CD8-positive, alpha-beta memory T cell (primary cell): ENCODE data around the gene ESR1. TPM values are rescaled to one million over a fixed set of nuclear protein-coding genes. Genes with fewer than 3 reads are reported as not detected.

Experiments
- CTCF ChIA-PET: fragments of 350-600 bp; sonication (Branson Sonifier 250); formaldehyde crosslinking; loops from one replicate; lab custom pipeline; 2021; ENCODE audit warnings: antibody characterized with exemption; lab: Charles Lee
- POLR2A ChIA-PET: fragments of 350-600 bp; sonication (Branson Sonifier 250); formaldehyde crosslinking; loops from one replicate; lab custom pipeline; 2021; ENCODE audit warnings: antibody characterized with exemption; lab: Charles Lee
- DNase-seq, 5 donors: peaks; one replicate each; pipeline versions ENCODE4 v3.0.0 to v3.0.0-alpha.2; 2020 to 2022; ENCODE audit warnings: mixed read lengths in 1 of 5
- H3K27ac ChIP-seq: one replicate; pipeline ENCODE4 v1.7.0; 2013; ENCODE audit warnings: low read depth, mild to moderate bottlenecking, low read length, moderate library complexity
- H3K27me3 ChIP-seq: 2 replicates; pipeline ENCODE4 v1.7.0; 2013; ENCODE audit warnings: low read length, mild to moderate bottlenecking; ENCODE audit not compliant: insufficient read depth, poor library complexity, severe bottlenecking
- H3K36me3 ChIP-seq: 2 replicates; pipeline ENCODE4 v1.7.0; 2013; ENCODE audit warnings: mild to moderate bottlenecking, low read length, moderate library complexity; ENCODE audit not compliant: insufficient read depth
- H3K4me1 ChIP-seq: 2 replicates; pipeline ENCODE4 v1.7.0; 2013; ENCODE audit warnings: mild to moderate bottlenecking, low read length, moderate library complexity; ENCODE audit not compliant: insufficient read depth
- H3K4me3 ChIP-seq: 2 replicates; pipeline ENCODE4 v1.7.0; 2013; ENCODE audit warnings: mild to moderate bottlenecking, low read length
- H3K9me3 ChIP-seq: 2 replicates; pipeline ENCODE4 v1.7.0; 2013; ENCODE audit warnings: mild to moderate bottlenecking, low read length
- H3K27ac Mint-ChIP-seq, 8 donors: one replicate each; pipeline ENCODE4 v1.8.0; 2020 to 2021; ENCODE audit warnings: mixed read lengths in 8 of 8, mild to moderate bottlenecking in 6 of 8, inconsistent platforms in 3 of 8, moderate library complexity in 3 of 8
- H3K27me3 Mint-ChIP-seq, 2 donors: one replicate each; pipeline ENCODE4 v1.8.0; 2020 to 2021; ENCODE audit warnings: mixed read lengths in 2 of 2, mild to moderate bottlenecking in 1 of 2, moderate library complexity in 1 of 2
- H3K36me3 Mint-ChIP-seq, 3 donors: one replicate each; pipeline ENCODE4 v1.8.0; 2020 to 2021; ENCODE audit warnings: mixed read lengths in 3 of 3, inconsistent platforms in 1 of 3, mild to moderate bottlenecking in 1 of 3
- H3K4me1 Mint-ChIP-seq, 3 donors: one replicate each; pipeline ENCODE4 v1.8.0; 2020 to 2021; ENCODE audit warnings: mixed read lengths in 3 of 3, inconsistent platforms in 1 of 3, mild to moderate bottlenecking in 1 of 3
- H3K4me3 Mint-ChIP-seq, 7 donors: one replicate each; pipeline ENCODE4 v1.8.0; 2020 to 2021; ENCODE audit warnings: mixed read lengths in 7 of 7, mild to moderate bottlenecking in 6 of 7, moderate library complexity in 4 of 7, inconsistent platforms in 2 of 7
- H3K9me3 Mint-ChIP-seq, 5 donors: one replicate each; pipeline ENCODE4 v1.8.0; 2020 to 2022; ENCODE audit warnings: mixed read lengths in 5 of 5, mild to moderate bottlenecking in 3 of 5, moderate library complexity in 2 of 5, inconsistent platforms in 1 of 5
- polyA plus RNA-seq: library from polyadenylated mRNA; unstranded; fragments of 300-500 nt; fragmentation: Illumina TruSeq; gene quantifications from one replicate; pipeline ENCODE4 v1.2.3, GENCODE V29; 2021
- total RNA-seq, 2 experiments: library from RNA; stranded (reverse); gene quantifications; one replicate each; pipeline ENCODE4 v1.2.3, GENCODE V29; 2021

ESR1 gene
- total and polyA plus RNA-seq, 3 experiments from 2014 or later, result 0.15 to 1.2 TPM; not detected in 1

GRCh38 chr6:152086223-152086873 lies 278.9 kb downstream of the ESR1 start:
- H3K4me1 Mint-ChIP-seq, result no peaks in the 10 kb centered on the region
- CTCF ChIA-PET, result no interaction called here
- H3K9me3 Mint-ChIP-seq, result peaks cover 0 to 7% (median 2%) of the 10 kb centered on the region in 5 donors
- Histone ChIP-seq H3K4me3 (no peak overlapping the region), H3K27ac (no peak overlapping the region), H3K4me1 (no peaks in the 10 kb centered on the region), H3K9me3 (no peaks in the 10 kb centered on the region), H3K36me3 (no peaks in the 10 kb centered on the region), H3K27me3 (no peaks in the 10 kb centered on the region)
- peaks cover 0 to 7% (median 0%) of the 10 kb centered on the region in 3 donors for H3K36me3 Mint-ChIP-seq
- POLR2A ChIA-PET, result no interaction called here
- peaks cover 1 to 4% of the 10 kb centered on the region in 2 donors for H3K27me3 Mint-ChIP-seq
- H3K27ac Mint-ChIP-seq, result no peak overlapping the region
- no peak for DNase-seq
- H3K4me3 Mint-ChIP-seq, result no peak overlapping the region

DNA sequence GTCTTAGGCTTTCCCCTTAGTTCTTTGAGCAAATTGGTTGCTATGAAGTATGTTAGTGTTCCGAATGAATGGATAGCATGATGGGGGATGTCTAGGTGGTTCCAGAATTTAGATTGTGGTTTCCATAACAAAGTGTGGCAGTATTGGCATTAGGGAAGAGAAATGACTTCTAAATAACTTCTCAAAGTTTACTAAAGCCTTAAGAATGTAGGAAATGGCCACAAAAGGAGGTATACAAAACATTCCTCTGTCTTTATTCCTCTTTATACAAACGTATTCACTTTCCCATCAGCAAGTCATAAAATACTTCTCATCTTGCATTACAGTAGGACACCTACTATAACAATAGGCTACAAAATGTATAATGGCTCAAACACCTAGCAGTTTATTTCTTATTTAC lies 279.6 kb downstream of the ESR1 start:
- Mint-ChIP-seq H3K36me3 (peaks cover 0 to 3% (median 0%) of the 10 kb centered on the region in 3 donors), H3K9me3 (peaks cover 0 to 7% (median 2%) of the 10 kb centered on the region in 5 donors), H3K27me3 (no peaks in the 10 kb centered on the region), H3K27ac (no peak overlapping the region), H3K4me1 (no peaks in the 10 kb centered on the region), H3K4me3 (no peak overlapping the region)
- Histone ChIP-seq H3K9me3 (no peaks in the 10 kb centered on the region), H3K4me1 (no peaks in the 10 kb centered on the region), H3K36me3 (no peaks in the 10 kb centered on the region), H3K27ac (no peak overlapping the region), H3K27me3 (no peaks in the 10 kb centered on the region), H3K4me3 (no peak overlapping the region)
- POLR2A ChIA-PET, result no interaction called here
- CTCF ChIA-PET, result no interaction called here
- no peak for DNase-seq

- no peaks in the 10 kb centered on the region for H3K4me1 ChIP-seq
- no peaks in the 10 kb centered on the region for H3K27me3 Mint-ChIP-seq
- H3K9me3 Mint-ChIP-seq, result peaks cover 0 to 5% (median 2%) of the 10 kb centered on the region in 5 donors
- CTCF ChIA-PET, result no interaction called here
- no peak overlapping the region for H3K4me3 Mint-ChIP-seq
- no peak overlapping the region for H3K27ac Mint-ChIP-seq
- no peak overlapping the region for H3K4me3 ChIP-seq
- no peaks in the 10 kb centered on the region for H3K9me3 ChIP-seq
- H3K4me1 Mint-ChIP-seq, result no peaks in the 10 kb centered on the region
- POLR2A ChIA-PET, result no interaction called here
- H3K36me3 Mint-ChIP-seq, result peaks cover 0 to 3% (median 0%) of the 10 kb centered on the region in 3 donors
- no peaks in the 10 kb centered on the region for H3K36me3 ChIP-seq
- H3K27ac ChIP-seq, result no peak overlapping the region
- no peaks in the 10 kb centered on the region for H3K27me3 ChIP-seq
- no peak for DNase-seq
These were observed 280.2 kb downstream of the ESR1 start for GRCh38 chr6:152087701-152088100.

DNA sequence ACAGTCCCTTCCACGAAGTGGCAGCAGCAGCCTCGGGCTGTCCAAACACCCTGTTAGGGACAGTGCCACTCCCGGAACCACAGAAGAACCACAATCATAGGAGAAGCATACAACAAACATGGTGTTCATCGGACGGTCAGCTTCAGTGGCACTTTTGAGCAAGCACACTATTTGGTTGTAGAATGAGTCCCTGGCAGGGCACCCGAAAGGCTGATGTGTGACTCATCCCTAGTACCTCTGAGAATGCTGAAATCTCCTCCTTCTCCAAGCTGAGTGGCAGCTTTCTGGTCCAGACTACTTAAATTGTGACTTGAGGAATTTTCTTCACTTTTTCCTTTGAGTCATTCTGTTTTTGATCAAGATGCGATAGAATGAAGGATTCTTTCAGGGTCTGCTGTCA lies 282.5 kb downstream of the ESR1 start:
- H3K4me3 Mint-ChIP-seq, result no peak overlapping the region

GRCh38 chr6:152091201-152091600 lies 283.7 kb downstream of the ESR1 start:
- no peak overlapping the region for H3K27ac Mint-ChIP-seq
- DNase-seq, result no peak
- Histone ChIP-seq H3K27ac (no peak overlapping the region), H3K27me3 (no peaks in the 10 kb centered on the region), H3K4me3 (no peak overlapping the region), H3K36me3 (no peaks in the 10 kb centered on the region), H3K4me1 (no peaks in the 10 kb centered on the region), H3K9me3 (no peaks in the 10 kb centered on the region)
- ChIA-PET CTCF (no interaction called here), POLR2A (no interaction called here)
- H3K27me3 Mint-ChIP-seq, result peaks cover 0 to 7% of the 10 kb centered on the region in 2 donors
- no peaks in the 10 kb centered on the region for H3K9me3 Mint-ChIP-seq
- no peak overlapping the region for H3K4me3 Mint-ChIP-seq
- no peaks in the 10 kb centered on the region for H3K36me3 Mint-ChIP-seq
- no peaks in the 10 kb centered on the region for H3K4me1 Mint-ChIP-seq

More for the DNA sequence above, 282.5 kb downstream of the ESR1 start:
- H3K36me3 ChIP-seq, result no peaks in the 10 kb centered on the region
- Mint-ChIP-seq H3K4me1 (no peaks in the 10 kb centered on the region), H3K27me3 (peaks cover 0 to 7% of the 10 kb centered on the region in 2 donors), H3K36me3 (no peaks in the 10 kb centered on the region), H3K9me3 (no peaks in the 10 kb centered on the region), H3K27ac (no peak overlapping the region)
- H3K9me3 ChIP-seq, result no peaks in the 10 kb centered on the region
- no peaks in the 10 kb centered on the region for H3K4me1 ChIP-seq
- H3K4me3 ChIP-seq, result no peak overlapping the region
- ChIA-PET CTCF (no interaction called here), POLR2A (no interaction called here)
- H3K27me3 ChIP-seq, result no peaks in the 10 kb centered on the region
- DNase-seq, result no peak
- no peak overlapping the region for H3K27ac ChIP-seq

GRCh38 chr6:152091851-152092341 lies 284.4 kb downstream of the ESR1 start:
- POLR2A ChIA-PET, result no interaction called here
- Histone ChIP-seq H3K9me3 (no peaks in the 10 kb centered on the region), H3K4me3 (no peak overlapping the region), H3K36me3 (no peaks in the 10 kb centered on the region), H3K27me3 (no peaks in the 10 kb centered on the region), H3K4me1 (no peaks in the 10 kb centered on the region), H3K27ac (no peak overlapping the region)
- no peaks in the 10 kb centered on the region for H3K9me3 Mint-ChIP-seq
- no peak for DNase-seq
- CTCF ChIA-PET, result no interaction called here
- peak overlapping the region in 1 of 8 donors; percentile 2 for H3K27ac Mint-ChIP-seq
- H3K4me3 Mint-ChIP-seq, result no peak overlapping the region
- H3K36me3 Mint-ChIP-seq, result no peaks in the 10 kb centered on the region
- H3K4me1 Mint-ChIP-seq, result no peaks in the 10 kb centered on the region
- H3K27me3 Mint-ChIP-seq, result peaks cover 0 to 7% of the 10 kb centered on the region in 2 donors

DNA sequence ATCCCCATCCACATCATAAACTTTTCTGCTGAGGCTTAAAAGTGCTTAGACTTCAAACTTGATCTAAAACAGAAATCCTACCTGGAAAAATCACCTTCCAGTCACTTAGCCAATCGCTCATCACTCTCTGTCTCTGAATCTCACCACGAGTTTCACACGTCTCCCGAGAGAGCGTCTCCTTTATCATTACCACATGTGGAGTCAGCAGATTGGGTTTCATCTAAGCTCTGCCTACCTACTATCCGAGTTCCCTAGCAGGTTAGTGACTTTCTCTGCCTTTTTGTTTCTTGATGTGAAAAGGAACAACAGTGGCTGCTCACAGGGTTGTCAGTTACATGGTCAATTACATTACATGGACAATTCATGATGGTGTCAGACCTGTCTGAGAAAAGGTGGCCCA lies 286.2 kb downstream of the ESR1 start:
- Mint-ChIP-seq H3K4me1 (no peaks in the 10 kb centered on the region), H3K27ac (no peak overlapping the region), H3K9me3 (no peaks in the 10 kb centered on the region), H3K4me3 (no peak overlapping the region), H3K27me3 (peaks cover 0 to 7% of the 10 kb centered on the region in 2 donors), H3K36me3 (no peaks in the 10 kb centered on the region)
- Histone ChIP-seq H3K4me3 (no peak overlapping the region), H3K4me1 (no peaks in the 10 kb centered on the region), H3K9me3 (no peaks in the 10 kb centered on the region), H3K27me3 (no peaks in the 10 kb centered on the region), H3K36me3 (no peaks in the 10 kb centered on the region), H3K27ac (no peak overlapping the region)
- no peak for DNase-seq
- ChIA-PET CTCF (no interaction called here), POLR2A (no interaction called here)

- peaks cover 0 to 7% of the 10 kb centered on the region in 2 donors for H3K27me3 Mint-ChIP-seq
- H3K4me3 Mint-ChIP-seq, result no peak overlapping the region
- H3K27ac Mint-ChIP-seq, result no peak overlapping the region
- H3K27ac ChIP-seq, result no peak overlapping the region
- H3K36me3 ChIP-seq, result no peaks in the 10 kb centered on the region
- H3K4me1 Mint-ChIP-seq, result no peaks in the 10 kb centered on the region
- H3K36me3 Mint-ChIP-seq, result no peaks in the 10 kb centered on the region
- H3K27me3 ChIP-seq, result no peaks in the 10 kb centered on the region
- ChIA-PET POLR2A (no interaction called here), CTCF (no interaction called here)
- H3K4me3 ChIP-seq, result no peak overlapping the region
- H3K9me3 ChIP-seq, result no peaks in the 10 kb centered on the region
- no peak for DNase-seq
- no peaks in the 10 kb centered on the region for H3K9me3 Mint-ChIP-seq
- no peaks in the 10 kb centered on the region for H3K4me1 ChIP-seq
These were observed 286.8 kb downstream of the ESR1 start for GRCh38 chr6:152094276-152094675.
